ENCODE results near the gene ACACA.

The ACACA gene

DNA sequence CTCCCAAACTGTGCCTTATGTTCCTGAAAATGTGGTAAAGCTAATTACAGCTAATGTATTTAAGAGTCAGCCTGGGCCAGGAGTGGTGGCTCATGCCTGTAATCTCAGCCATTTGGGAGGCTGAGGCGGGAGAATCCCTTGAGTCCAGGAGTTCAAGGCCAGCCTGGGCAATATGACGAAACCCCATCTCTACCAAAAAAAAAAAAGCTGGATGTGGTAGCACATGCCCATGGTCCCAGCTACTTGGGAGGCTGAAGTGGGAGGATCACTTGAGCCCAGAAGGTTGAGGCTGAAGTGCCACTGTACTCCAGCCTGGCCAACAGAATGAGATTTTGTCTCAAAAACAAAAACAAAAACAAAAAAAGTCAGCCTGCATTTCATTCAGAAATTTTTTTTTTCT is 64.0 kb downstream of the ACACA start:
- no peak for DNase-seq (ENCODE audit: low spot score)

DNA sequence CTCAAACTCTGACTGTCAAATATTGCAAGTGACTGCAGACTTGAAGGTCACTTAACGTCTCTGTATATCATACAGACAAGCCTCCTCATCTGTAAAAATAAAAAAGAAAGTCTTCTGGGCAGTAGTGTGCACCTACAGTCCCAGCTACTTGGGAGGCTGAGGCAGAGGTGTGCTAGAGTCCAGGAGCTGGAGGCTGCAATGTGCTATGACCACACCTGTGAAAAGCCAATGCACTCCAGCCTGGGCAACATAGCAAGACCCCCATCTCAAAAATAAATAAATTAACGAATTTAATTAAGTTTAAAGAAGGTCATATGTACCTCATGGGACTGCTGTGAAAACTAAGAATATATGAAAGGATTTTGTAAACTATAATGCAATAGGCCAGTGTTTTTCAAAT is 65.8 kb downstream of the ACACA start:
- DNase-seq (ENCODE audit: low spot score), result no peak

DNA sequence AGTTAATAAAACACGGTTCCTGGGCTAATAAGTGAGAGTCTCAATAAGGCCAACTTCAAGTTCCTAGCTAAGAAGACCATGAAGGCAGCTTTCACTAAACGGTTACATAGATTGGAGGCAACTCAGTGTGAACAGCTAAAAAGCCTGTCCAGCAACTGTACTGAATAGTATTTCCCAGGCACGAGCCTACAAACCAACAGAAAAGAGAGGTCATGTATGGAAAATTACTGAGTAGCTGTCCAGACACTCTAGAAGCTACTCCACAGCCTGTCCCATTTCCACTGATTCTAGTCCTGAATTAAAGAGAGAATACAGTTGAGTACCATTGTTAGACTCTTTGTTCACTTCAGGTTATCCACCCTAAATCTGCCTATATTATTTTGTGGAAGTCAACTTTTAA is 67.3 kb downstream of the ACACA start:
- DNase-seq (ENCODE audit: low spot score), result peak; percentile 11

DNA sequence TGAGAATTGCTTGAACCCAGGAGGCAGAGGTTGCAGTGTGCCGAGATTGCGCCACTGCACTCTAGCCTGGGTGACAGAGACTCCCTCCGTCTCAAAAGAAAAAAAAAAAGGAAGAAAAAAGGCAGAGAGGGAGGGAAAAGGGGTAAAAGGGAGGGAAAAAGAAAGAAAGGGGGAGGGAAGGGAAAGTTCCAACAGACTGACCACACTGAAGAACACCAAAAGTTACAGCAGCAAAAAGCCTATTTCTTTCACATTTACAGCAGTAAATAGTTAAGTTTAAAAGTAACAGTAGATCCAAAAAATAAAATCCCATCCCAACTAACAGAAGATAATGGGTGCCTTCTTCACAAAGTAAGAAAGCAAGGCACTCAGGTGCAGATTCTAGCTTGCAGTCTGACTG is 67.8 kb downstream of the ACACA start:
- no peak for DNase-seq (ENCODE audit: low spot score)

DNA sequence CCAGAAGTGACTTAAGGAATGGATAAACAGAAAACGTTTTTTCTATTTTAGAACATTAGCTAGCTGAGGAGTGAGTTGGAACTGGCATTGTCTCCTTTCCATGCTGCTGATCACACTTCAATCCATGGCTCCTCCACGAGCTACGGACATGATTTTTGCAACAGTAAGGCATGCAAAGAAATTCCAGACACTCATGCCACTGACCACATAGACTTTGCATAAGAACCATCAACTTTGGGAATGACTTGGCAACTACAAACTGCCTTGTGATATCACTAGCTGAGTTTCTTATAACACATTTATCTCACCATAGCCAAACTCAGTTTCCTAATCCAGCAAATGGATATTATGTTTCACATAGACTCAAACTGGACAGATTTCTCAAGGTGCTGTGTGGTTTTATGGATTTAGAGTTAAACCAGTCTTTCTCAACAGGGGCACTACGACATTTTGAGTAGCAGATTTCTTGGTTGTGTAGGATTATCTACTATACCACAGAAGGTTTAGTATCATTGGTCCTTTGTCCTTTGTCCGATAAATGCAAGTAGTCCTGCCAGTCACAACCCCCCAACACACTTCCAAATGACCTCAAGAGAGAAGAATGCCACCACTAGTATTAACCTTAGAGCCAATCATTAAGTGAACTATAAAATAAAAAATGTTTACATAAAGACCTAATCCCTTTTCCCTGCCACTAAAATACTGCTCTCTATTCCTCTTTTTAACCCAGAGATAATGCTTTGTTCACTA is 79.1 kb downstream of the ACACA start:
- DNase-seq (ENCODE audit: low spot score), result no peak

DNA sequence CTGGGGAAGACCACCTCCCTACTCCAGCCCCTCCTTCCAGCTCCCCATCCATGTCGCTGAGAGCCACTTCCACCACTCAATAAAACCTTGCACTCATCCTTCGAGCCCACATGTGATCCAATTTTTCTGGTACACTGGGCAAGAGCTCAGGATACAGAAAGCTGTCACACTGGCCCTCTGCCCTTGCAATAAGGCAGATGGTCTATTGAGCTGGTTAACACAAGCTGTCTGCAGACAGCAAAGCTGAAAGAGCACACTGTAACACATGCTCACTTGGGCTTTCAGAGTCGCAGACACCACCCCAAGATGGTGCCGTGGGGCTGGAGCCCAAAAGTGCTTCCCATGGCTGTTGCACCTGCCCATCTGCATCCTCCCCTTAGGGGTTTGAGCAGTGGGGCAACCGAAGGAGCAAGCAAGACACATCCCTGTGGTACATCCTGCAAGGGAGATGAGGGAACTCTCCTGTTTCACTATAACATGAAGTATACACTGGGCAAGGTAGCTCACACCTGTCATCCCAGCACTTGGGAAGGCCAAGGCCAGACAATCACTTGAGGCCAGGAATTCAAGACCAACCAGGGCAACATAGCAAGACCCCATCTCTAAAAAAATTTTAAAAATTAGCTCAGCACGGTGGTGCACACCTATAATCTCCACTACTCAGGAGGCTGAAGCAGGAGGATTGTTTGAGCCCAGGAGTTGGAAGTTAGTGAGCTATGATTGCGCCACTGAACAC is 83.6 kb downstream of the ACACA start:
- peak; percentile 53 for DNase-seq (ENCODE audit: low spot score)

DNA sequence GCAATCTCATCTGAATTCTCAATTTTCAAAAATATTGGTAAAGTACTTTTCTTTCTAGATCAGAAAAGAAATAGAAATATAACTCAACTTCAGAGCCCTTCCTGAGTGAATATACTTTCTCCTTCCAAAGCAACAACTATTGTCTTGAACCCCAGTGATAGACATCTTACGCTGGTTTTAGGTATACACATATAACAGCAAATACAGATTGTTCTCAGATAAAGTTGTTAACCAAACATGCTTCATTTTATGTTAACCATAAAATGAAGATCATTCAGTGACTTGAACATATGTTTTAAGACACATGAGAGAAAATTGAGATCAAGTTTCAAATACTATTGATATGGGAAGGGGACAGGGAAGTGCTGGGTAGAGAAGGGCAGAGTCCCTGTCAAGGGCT is 84.5 kb downstream of the ACACA start:
- DNase-seq (ENCODE audit: low spot score), result no peak

DNA sequence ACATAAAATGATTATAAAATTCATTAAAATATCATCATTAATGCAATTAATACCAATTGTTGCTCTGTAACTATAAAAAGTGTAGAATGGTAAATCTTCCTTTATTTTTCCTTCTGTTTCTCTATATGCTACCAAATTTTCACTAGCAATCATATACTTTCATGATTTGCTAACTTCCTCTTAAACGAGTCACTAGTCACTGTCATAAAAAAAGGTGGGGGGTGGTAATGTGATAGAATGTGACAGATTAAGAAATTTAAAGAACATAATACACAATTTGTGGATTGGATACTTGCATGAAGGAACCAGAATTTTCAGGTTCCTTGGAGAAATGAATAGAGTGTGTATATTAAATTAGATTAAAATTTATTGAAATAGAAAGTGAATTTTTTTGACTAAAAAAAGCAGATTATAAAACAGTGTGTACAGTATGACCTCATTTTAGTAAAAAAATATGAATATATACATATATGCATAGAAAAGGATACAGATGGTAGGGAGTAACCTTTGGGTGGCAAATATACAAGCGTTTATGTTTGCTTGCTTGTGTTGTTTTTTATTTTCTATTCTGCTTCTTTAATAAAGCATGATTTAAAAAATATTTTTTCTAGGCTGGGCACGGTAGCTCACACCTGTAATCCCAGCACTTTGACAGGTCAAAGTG is 87.6 kb downstream of the ACACA start:
- DNase-seq (ENCODE audit: low spot score), result no peak

DNA sequence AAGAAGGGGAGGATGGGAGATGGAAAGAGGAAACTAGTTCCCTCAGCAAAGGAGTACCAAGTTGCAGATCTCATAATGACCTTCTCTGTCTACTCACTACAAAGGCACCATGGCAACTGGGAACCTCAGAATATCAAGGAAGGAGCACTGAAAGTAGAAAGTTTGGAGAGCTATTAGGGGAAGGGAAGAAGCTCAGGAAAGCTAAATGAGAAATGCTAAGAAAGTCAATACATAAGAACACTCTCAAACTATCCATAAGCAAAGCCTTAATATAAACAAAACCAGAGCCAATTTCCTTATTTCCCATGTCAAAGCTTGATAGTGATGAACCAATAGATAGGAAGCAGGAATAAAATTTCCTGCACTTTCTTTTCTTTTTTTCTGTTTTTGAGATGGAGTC is 88.8 kb downstream of the ACACA start:
- no peak for DNase-seq (ENCODE audit: low spot score)

DNA sequence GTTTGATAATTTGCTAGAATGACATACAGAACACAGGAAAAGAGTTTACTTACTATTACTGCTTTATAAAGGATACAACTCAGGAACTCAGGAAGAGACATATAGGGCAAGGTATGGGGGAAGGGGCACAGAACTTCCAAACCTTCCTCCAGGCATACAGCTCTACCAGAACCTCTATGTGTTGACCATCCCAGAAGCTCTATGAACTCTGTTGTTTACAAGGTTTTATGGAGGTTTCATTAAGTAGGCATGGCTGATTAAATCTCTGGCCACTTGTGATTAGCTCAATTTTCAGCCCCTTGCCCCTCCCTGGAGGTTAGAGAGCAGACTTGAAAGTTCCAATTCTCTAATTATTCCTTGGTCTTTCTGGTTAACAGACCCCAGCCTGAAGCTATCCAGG is 91.0 kb downstream of the ACACA start:
- DNase-seq (ENCODE audit: low spot score), result no peak

DNA sequence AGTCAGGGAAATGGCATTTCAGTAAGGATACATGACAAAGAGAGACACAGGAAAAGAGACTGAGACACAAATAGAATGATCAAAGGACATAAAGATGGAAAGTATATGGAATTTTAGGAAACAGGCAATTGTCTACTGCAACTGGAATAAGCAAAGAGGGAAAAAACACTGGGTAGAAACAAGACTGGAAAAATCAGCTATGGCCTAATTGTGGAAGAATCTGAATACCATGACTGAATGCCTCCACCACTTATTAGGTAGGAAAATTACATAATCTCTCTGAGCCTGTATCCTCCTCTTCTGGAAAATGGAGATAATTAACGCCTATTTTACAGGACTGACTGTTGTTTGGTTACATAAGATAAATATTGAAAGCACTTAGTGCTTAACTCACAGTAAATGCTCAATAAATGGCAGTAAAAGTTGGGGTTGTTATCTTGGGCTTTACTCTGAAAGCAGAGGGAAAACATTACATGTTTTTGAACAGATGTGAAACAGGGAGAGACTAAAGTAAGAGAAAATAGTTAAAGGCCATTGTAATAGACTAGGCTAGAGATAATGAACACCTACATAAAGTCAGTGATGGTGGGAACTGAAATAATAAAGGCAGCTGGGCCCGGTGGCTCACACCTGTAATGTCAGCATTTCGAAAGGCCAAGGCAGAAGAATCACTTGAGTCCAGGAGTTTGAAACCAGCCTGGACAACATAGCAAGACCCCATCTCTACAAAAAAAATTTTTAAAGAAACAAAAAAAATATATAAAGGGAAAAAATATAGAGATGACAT is 94.3 kb downstream of the ACACA start:
- DNase-seq (ENCODE audit: low spot score), result no peak

DNA sequence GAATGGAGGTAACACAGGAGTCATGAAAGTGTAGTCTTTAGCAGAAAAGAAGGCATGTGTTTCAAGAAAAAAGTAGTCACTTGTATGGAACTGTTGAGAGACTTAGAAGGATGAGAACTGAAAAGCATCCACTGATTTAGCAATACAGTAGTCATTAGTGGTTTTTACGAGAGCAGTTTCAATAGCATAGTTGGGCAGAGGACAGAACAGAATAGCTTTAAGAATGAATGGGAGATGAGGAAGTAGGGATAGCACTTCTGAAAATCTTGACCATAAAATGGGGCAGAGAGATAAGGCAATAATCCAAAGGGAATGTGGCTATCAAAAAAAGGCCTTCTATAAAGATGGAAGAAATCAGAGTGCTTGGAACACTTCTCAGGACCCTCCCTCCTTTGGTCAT is 95.7 kb downstream of the ACACA start:
- DNase-seq (ENCODE audit: low spot score), result no peak

DNA sequence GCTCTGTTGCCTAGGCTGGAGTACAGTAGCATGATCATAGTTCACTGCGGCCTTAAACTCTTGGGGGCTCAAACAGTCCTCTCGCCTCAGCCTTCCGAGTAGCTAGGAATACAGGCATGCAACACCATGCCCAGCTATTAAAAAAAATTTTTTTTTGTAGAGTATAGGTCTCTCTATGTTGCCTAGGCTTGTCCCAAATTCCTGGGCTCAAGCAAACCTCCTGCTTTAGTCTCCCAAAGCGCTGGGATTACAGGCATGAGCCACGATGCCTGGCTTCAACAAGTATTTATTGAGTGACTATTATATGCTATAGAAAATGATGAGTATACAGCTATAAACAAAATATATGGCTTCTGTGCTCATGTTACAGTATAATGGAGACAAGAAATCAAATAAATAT is 97.6 kb downstream of the ACACA start:
- no peak for DNase-seq (ENCODE audit: low spot score)

DNA sequence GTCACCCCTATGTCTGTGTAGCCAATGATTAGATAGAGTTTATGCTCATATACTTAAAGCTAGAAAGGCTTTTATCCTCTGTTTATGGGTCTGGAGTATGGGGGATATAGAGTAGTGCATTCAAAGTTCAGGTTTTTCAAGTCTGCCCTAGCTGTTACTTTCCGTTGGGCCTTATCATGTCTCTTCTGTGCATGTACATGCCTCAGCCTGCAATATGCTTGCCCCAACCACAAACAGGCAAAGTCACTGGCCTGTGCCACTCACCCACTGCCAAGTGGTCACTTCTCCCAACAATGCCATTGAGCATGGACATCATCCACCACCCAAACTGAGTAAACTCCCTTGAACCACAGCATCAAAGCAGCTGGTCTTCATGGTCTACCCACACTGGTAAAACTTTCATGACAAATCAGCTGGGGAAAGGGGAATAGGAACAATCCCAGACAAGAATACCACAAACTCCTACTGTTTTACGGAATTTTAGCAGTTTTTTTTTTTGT is 101.2 kb downstream of the ACACA start:
- DNase-seq (ENCODE audit: low spot score), result no peak

DNA sequence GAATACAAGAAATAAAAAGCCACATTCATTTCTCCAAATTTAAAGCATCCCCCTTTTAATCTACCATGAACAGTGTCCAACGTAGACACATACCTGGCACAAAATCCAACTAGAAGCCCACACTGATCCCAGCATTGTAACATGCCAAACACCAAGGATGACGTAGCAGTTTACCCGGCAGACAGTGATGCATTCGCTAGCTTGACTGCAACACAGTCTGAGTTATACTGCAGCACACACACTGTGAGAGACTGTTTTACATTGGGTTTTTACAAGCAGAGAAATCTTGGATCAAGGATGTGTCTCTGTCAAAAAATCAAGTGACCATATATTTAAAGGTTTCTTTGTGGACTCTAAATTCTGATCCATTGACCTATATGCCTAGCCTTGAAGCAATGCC is 105.3 kb downstream of the ACACA start:
- DNase-seq (ENCODE audit: low spot score), result peak; percentile 65

DNA sequence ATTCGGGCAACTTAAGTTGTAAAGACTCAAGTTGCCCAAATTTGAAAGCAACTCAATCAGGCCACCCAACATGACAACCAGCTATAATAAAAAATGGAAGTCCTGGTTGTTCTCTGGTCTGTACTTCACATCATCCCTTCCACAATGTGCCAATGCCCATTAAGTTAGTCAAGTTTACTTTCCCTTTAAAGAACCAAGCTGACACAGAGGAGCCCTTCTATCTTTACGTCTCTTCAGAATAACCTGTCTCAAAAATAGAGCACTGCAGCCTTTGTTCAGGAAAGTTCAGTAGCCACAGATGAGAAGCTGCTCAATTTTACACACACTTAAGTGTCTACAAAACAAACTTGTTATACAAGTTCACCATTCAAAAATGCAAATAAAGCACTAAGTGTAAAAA is 106.0 kb downstream of the ACACA start:
- DNase-seq (ENCODE audit: low spot score), result peak; percentile 52

DNA sequence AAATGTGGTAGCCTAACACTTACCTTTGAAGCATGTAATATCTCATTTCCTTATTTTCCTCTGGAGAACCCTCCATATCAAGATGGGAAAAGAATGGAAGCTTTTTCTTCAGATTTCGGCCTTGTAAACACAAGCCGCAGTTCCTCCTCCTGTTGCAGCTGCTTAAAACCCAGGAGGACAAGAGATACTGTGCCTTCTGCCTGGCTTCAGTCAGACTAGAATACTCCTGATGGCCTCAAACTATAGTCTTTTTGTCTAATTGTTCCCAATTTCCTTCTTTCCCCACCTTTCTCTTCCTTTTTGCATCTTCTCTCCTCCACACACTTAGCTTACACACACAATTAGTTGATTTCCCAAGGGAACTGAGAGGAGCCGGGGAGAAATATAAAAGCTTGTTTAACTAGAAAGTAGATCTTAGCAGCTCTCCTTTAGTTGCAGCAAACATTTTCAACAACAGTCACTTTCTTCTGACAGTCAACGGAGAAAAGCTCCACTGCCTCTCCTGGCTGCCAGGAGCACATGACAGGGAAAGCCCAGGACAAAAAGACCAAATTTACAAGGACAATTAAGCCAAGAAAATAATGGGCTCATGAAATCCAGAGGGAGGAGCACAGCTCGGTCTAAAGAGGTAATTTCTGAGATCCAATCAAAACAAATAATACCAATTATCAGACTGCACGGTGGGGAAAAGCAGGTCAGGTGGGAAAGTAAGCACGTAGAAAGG is 107.2 kb downstream of the ACACA start:
- peak; percentile 78 for DNase-seq (ENCODE audit: low spot score)

DNA sequence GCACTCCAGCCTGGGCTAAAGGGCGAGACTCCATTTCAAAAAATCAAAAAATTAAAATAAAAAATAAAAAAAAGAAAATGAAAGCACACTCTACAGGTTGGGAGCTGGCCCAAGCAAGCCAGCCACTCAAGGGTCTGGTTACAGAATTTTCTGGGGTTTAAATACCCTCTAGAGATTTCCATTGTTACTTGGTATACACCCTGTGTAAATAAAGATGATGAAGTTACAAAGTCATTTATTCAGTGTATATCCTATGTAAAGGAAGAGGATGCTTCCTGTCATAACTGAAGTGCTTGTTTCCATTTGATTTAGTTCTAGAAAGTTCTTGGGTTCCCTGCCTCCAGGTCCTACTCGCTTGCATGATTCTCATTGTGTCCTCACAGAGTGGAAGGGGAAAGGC is 110.7 kb downstream of the ACACA start:
- no peak for DNase-seq (ENCODE audit: low spot score)

DNA sequence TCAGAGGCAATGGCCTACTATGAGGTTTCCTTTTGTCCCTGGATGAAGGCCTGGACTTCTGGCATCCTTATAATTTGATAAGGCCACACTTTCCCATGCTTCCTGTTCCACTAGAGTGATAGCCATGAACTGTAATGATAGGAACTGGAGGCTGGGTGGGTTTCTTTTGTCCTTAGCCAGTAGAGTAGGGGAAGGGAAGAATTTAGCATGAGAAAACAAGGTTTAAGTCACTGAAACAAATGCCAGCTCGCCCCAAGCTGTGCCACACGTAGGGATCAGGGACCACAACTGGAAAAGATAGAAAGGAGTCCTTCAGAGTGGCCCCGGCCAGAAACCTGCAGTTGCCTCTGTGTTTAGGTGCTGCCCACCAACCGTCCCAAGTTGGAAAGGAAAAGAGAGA is 111.7 kb downstream of the ACACA start:
- no peak for DNase-seq (ENCODE audit: low spot score)

DNA sequence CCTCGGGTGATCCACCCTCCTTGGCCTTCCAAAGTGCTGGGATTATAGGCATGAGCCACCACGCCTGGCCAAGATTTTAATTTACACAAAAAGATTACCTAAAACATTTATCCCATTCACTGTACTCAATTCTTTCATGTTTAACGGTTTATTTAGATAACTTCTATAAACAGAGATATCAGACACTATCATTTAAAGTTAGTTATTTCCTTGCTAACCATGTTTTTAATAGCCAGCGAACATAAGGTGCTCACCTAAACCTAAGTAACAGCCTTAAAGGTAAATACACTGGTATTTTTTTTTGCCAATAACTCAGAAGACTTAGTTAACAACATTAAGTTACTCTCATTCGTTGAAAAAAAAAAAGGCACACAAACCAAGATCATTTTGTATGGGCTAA is 112.9 kb downstream of the ACACA start:
- no peak for DNase-seq (ENCODE audit: low spot score)

DNA sequence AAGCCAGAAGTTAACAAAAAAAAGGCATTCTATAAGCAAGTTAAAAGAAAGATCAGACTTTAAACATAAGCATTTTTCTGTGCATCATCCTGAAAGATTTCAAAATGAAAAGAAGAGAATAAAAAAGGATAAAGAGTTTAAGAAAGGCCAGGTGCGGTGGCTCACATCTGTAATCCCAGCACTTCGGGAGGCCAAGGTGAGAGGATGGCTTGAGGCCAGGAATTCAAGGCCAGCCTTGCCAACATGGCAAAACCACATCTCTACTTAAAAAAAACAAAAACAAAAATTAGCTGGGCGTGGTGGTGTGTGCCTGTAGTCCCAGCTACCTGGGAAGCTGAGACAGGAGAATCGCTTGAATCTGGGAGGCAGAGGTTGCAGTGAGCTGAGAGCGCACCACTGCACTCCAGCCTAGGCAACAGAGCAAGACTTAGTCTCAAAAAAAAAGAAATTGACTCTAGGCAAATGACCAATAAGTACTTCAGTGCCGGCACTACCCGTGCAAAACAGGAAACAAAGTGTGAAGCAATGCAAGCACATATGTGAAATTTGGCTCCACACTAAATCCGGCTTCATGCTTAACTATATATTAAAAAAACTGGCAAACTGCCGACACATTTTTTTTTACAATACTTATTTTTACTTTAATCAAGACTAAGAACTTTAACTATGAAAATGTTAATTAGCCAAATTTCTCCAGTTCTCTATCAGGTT is 114.1 kb downstream of the ACACA start:
- no peak for DNase-seq (ENCODE audit: low spot score)
